ENCODE results near the gene SPEM1.

DNA sequence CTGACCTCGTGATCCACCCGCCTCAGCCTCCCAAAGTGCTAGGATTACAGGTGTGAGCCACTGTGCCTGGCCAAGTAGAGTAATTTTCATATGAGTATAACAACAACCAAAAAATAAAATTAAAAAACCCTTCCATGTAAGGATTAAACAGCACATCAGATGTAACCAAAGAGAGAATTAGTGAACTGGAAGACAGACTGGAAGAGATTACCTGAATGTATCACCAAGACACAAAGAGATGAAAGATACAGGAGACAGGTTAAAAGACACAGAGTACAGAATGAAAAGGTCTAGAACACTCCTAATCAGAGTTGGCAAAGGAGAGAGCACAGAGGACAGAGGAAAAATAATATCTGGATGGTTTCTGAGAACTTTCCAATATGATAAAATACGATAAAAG, 41.0 kb upstream of the SPEM1 start:
- TF ChIP-seq, protein P1, sequence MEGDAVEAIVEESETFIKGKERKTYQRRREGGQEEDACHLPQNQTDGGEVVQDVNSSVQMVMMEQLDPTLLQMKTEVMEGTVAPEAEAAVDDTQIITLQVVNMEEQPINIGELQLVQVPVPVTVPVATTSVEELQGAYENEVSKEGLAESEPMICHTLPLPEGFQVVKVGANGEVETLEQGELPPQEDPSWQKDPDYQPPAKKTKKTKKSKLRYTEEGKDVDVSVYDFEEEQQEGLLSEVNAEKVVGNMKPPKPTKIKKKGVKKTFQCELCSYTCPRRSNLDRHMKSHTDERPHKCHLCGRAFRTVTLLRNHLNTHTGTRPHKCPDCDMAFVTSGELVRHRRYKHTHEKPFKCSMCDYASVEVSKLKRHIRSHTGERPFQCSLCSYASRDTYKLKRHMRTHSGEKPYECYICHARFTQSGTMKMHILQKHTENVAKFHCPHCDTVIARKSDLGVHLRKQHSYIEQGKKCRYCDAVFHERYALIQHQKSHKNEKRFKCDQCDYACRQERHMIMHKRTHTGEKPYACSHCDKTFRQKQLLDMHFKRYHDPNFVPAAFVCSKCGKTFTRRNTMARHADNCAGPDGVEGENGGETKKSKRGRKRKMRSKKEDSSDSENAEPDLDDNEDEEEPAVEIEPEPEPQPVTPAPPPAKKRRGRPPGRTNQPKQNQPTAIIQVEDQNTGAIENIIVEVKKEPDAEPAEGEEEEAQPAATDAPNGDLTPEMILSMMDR (IDR thresholded peaks at IDR 0.05; ENCODE audit: insufficient read depth, low read length, poor library complexity, severe bottlenecking): no peak
- no peak for TF ChIP-seq EZH2phosphoT487 (conservative IDR thresholded peaks at IDR 0.05; ENCODE audit: low read length)
